Measurements from ENCODE around the gene HSPA12A. TPM values are rescaled to one million over a fixed set of nuclear protein-coding genes. Genes with fewer than 3 reads are reported as not detected.

Gene HSPA12A
- total RNA-seq, 2 experiments from 2014 or later = 0.49 TPM; not detected in 1

DNA sequence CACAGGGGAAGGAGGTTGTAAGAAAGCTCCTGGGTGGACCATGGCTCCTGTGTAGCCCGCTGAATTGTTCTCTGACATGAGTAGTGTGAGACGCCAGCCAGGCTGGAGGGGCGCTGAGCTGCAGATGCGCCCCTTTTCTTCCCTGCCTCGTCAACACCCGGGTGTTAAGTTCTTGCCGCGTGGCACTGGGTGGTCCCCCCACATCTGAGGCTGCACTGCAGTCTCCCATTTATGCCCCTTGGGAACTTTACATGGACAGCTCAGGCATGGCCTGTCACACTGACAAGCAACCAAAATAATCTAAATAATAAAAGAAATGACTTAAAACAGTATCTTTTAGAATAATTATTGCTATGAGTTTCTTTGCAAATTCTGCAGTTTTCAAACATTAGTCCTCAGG, 34.6 kb upstream of the HSPA12A start:
- H3K9me3 Mint-ChIP-seq = no peaks in the 10 kb centered on the region
- intact Hi-C loops (cut with DNase I, micrococcal nuclease) = no loop called here
- Histone ChIP-seq H3K36me3 (ENCODE audit: insufficient read depth, low read length) (no peaks in the 10 kb centered on the region), H3K4me3 (ENCODE audit: low read length) (no peak overlapping the region), H3K4me1 (ENCODE audit: insufficient read depth, low read length) (no peaks in the 10 kb centered on the region), H3K27ac (ENCODE audit: low read depth in 1 of 2, low read length in 2 of 2) (no peak overlapping the region), H3K27me3 (ENCODE audit: control insufficient read depth in 1 of 2, insufficient read depth in 2 of 2, low read length in 2 of 2) (peaks cover 2 to 4% of the 10 kb centered on the region in 2 experiments), H3K9me3 (ENCODE audit: control insufficient read depth in 1 of 2, insufficient read depth in 1 of 2, low read length in 2 of 2) (no peaks in the 10 kb centered on the region)
- TF ChIP-seq, protein P1, sequence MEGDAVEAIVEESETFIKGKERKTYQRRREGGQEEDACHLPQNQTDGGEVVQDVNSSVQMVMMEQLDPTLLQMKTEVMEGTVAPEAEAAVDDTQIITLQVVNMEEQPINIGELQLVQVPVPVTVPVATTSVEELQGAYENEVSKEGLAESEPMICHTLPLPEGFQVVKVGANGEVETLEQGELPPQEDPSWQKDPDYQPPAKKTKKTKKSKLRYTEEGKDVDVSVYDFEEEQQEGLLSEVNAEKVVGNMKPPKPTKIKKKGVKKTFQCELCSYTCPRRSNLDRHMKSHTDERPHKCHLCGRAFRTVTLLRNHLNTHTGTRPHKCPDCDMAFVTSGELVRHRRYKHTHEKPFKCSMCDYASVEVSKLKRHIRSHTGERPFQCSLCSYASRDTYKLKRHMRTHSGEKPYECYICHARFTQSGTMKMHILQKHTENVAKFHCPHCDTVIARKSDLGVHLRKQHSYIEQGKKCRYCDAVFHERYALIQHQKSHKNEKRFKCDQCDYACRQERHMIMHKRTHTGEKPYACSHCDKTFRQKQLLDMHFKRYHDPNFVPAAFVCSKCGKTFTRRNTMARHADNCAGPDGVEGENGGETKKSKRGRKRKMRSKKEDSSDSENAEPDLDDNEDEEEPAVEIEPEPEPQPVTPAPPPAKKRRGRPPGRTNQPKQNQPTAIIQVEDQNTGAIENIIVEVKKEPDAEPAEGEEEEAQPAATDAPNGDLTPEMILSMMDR (IDR thresholded peaks at IDR 0.05) = no peak
- CTCF ChIA-PET = interaction anchor here (2.2 kb wide), 1 partner anchor 11 kb away, joined by 10 read pairs; no protein-coding TSS in a partner anchor
- DNase-seq (no peak), ATAC-seq (ENCODE audit: poor library complexity) (no peak)
- H3K4me1 Mint-ChIP-seq (ENCODE audit: low read depth) = no peaks in the 10 kb centered on the region
- no peak overlapping the region for H3K4me3 Mint-ChIP-seq
- no peak overlapping the region for H3K27ac Mint-ChIP-seq
- no peaks in the 10 kb centered on the region for H3K36me3 Mint-ChIP-seq (ENCODE audit: low read depth)
- H3K27me3 Mint-ChIP-seq = peaks cover 38% of the 10 kb centered on the region
- POLR2A ChIA-PET = no interaction called here

DNA sequence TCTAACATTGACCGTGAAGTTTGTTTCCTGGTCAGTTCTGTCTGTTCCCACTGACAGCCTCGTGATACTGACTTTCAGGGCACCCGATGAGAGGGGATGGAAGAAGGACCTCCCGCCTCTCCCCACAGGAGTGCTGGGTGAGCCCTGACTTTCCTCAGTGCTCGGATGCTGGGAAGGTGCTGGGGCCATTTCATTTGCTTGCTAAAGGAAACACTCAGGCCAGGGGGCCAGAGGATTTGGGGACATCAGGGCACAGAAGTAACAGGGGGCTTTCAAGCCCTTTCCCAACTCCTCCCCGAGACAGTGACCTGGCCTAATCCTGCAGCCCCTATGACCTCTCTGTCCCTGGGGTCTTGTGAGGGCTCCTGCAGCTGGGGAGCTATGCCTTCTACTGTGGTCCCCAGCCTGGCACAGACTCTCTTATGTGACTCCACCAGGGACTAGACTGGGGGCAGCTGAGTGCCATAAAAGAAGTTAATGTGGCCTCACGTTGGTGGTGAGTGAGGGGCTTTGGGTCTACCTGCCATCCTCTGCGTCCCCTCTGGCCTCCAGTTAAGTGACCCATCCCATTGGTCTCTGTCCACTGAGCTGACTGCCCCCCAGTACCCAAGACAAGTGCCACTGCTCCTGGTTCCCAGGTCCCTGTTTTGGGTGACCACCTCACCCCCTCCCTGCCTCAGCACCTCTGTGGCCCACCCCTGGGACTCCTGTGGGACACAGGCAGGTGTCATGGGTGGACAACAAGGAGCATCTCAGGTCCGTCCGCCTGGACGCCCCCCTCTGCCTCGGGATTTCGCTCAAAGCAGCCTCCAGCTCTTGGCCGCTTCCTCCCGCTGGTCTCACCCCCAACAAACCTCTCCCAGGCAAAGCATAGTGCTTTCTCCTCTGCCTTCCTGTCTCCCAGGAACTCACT, 33.4 kb upstream of the HSPA12A start:
- no peak overlapping the region for H3K27ac ChIP-seq (ENCODE audit: low read depth in 1 of 2, low read length in 2 of 2)
- no peaks in the 10 kb centered on the region for H3K4me1 Mint-ChIP-seq (ENCODE audit: low read depth)
- H3K9me3 ChIP-seq (ENCODE audit: control insufficient read depth in 1 of 2, insufficient read depth in 1 of 2, low read length in 2 of 2) = no peaks in the 10 kb centered on the region
- TF ChIP-seq, protein P1 (IDR thresholded peaks at IDR 0.05) = no peak
- H3K36me3 Mint-ChIP-seq (ENCODE audit: low read depth) = no peaks in the 10 kb centered on the region
- intact Hi-C loops (cut with DNase I, micrococcal nuclease) = no loop called here
- ATAC-seq (ENCODE audit: poor library complexity) = no peak
- ChIA-PET CTCF (no interaction called here), POLR2A (no interaction called here)
- no peak for DNase-seq
- peaks cover 34% of the 10 kb centered on the region for H3K27me3 Mint-ChIP-seq
- H3K27ac Mint-ChIP-seq = no peak overlapping the region
- no peak overlapping the region for H3K4me3 Mint-ChIP-seq
- no peaks in the 10 kb centered on the region for H3K9me3 Mint-ChIP-seq
- peaks cover 2 to 4% of the 10 kb centered on the region in 2 experiments for H3K27me3 ChIP-seq (ENCODE audit: control insufficient read depth in 1 of 2, insufficient read depth in 2 of 2, low read length in 2 of 2)
- no peaks in the 10 kb centered on the region for H3K4me1 ChIP-seq (ENCODE audit: insufficient read depth, low read length)
- no peak overlapping the region for H3K4me3 ChIP-seq (ENCODE audit: low read length)
- no peaks in the 10 kb centered on the region for H3K36me3 ChIP-seq (ENCODE audit: insufficient read depth, low read length)

DNA sequence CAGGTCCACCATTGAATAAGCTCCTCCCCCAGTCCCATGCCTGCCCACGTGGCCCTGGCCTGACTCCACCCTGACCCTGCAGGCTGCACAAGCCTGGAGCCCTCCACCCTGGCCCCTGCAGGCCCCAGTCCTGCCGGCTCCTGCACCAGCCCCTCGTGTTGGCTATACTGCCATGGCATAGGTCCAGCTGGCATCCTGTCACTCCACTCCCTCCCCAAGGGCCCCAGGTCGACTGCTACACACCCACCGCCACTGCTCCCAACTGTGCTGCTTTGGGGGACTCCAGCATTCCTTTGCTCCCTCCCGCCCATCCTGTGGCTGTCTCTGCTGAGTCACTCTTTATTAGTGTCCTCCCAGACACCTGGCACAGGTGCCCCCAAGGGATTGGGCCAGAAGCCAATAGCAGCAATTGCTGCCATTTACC, 32.4 kb upstream of the HSPA12A start:
- H3K36me3 ChIP-seq (ENCODE audit: insufficient read depth, low read length) = no peaks in the 10 kb centered on the region
- intact Hi-C loops (cut with DNase I, micrococcal nuclease) = no loop called here
- no peak overlapping the region for H3K27ac ChIP-seq (ENCODE audit: low read depth in 1 of 2, low read length in 2 of 2)
- TF ChIP-seq, protein P1 (IDR thresholded peaks at IDR 0.05) = no peak
- H3K4me1 ChIP-seq (ENCODE audit: insufficient read depth, low read length) = no peaks in the 10 kb centered on the region
- POLR2A ChIA-PET = no interaction called here
- Mint-ChIP-seq H3K36me3 (ENCODE audit: low read depth) (no peaks in the 10 kb centered on the region), H3K4me1 (ENCODE audit: low read depth) (no peaks in the 10 kb centered on the region), H3K9me3 (no peaks in the 10 kb centered on the region), H3K27ac (no peak overlapping the region), H3K4me3 (no peak overlapping the region), H3K27me3 (peaks cover 40% of the 10 kb centered on the region)
- DNase-seq = no peak
- ATAC-seq (ENCODE audit: poor library complexity) = no peak
- H3K9me3 ChIP-seq (ENCODE audit: control insufficient read depth in 1 of 2, insufficient read depth in 1 of 2, low read length in 2 of 2) = no peaks in the 10 kb centered on the region
- no peak overlapping the region for H3K4me3 ChIP-seq (ENCODE audit: low read length)
- CTCF ChIA-PET = no interaction called here
- H3K27me3 ChIP-seq (ENCODE audit: control insufficient read depth in 1 of 2, insufficient read depth in 2 of 2, low read length in 2 of 2) = peaks cover 4 to 7% of the 10 kb centered on the region in 2 experiments

Data from CD4-positive, alpha-beta T cell (primary cell).